Measurements from ENCODE around the gene ZCWPW1.

ZCWPW1 gene

GRCh38 chr7:100472854-100473499 lies 44.5 kb upstream of the ZCWPW1 start:
- no peak overlapping the region for H3K4me3 ChIP-seq (ENCODE audit: low read depth, low read length)
- peak; percentile 41 for DNase-seq (ENCODE audit: low read depth)

GRCh38 chr7:100472121-100472851 lies 43.8 kb upstream of the ZCWPW1 start:
- TF ChIP-seq CTCF (conservative IDR thresholded peaks at IDR 0.05; ENCODE audit: low read depth, low read length) = no peak
- no peak overlapping the region for H3K4me3 ChIP-seq (ENCODE audit: low read depth, low read length)
- DNase-seq (ENCODE audit: low read depth) = no peak

More at GRCh38 chr7:100472854-100473499, 44.5 kb upstream of the ZCWPW1 start:
- no peak for TF ChIP-seq CTCF (conservative IDR thresholded peaks at IDR 0.05; ENCODE audit: low read depth, low read length)

GRCh38 chr7:100471021-100471420 lies 42.5 kb upstream of the ZCWPW1 start:
- no peak for TF ChIP-seq CTCF (conservative IDR thresholded peaks at IDR 0.05; ENCODE audit: low read depth, low read length)
- no peak overlapping the region for H3K4me3 ChIP-seq (ENCODE audit: low read depth, low read length)

GRCh38 chr7:100469227-100470044 lies 40.9 kb upstream of the ZCWPW1 start:
- H3K4me3 ChIP-seq (ENCODE audit: low read depth, low read length) = no peak overlapping the region
- DNase-seq (ENCODE audit: low read depth) = peak; percentile 78
- peak; percentile 92 for TF ChIP-seq CTCF (conservative IDR thresholded peaks at IDR 0.05; ENCODE audit: low read depth, low read length)

More at GRCh38 chr7:100471021-100471420, 42.5 kb upstream of the ZCWPW1 start:
- DNase-seq (ENCODE audit: low read depth) = no peak

- no peak overlapping the region for H3K4me3 ChIP-seq (ENCODE audit: low read depth, low read length)
- no peak for DNase-seq (ENCODE audit: low read depth)
- no peak for TF ChIP-seq CTCF (conservative IDR thresholded peaks at IDR 0.05; ENCODE audit: low read depth, low read length)
Measured at GRCh38 chr7:100467638-100468373, 39.3 kb upstream of the ZCWPW1 start.
